T-helper 1 cell (primary cell): ENCODE results near the gene SLC2A13.
A peak's percentile ranks its signal among the peaks of the same experiment; 100 is the strongest.
"Not testable (repeated sequence)": the region's sequence is repeated elsewhere in the genome, so short reads cannot be mapped to it uniquely, and the experiment has no call there.

Source experiments
- DNase-seq, 5 donors: peaks; one replicate each; pipeline ENCODE4 v3.0.0-alpha.2; 2012 to 2020

The SLC2A13 gene

GRCh38 chr12:39795481-39795880 is 310.4 kb downstream of the SLC2A13 start:
- DNase-seq, result no peak

GRCh38 chr12:39792938-39793337 is 312.9 kb downstream of the SLC2A13 start:
- no peak for DNase-seq

- no peak for DNase-seq
These were observed 317.6 kb downstream of the SLC2A13 start for GRCh38 chr12:39788239-39788638.

- DNase-seq, result not testable (repeated sequence)
These were observed 320.1 kb downstream of the SLC2A13 start for GRCh38 chr12:39785814-39786213.

- no peak for DNase-seq
These were observed 323.8 kb downstream of the SLC2A13 start for GRCh38 chr12:39782026-39782545.

- no peak for DNase-seq
These were observed 324.9 kb downstream of the SLC2A13 start for GRCh38 chr12:39780913-39781446.

- DNase-seq, result no peak
These were observed 325.4 kb downstream of the SLC2A13 start for GRCh38 chr12:39780411-39780912.

- no peak for DNase-seq
These were observed 326.0 kb downstream of the SLC2A13 start for GRCh38 chr12:39779768-39780340.

GRCh38 chr12:39777465-39777864 is 328.4 kb downstream of the SLC2A13 start:
- no peak for DNase-seq

- DNase-seq, result no peak
These were observed 332.6 kb downstream of the SLC2A13 start for GRCh38 chr12:39773266-39773665.

- no peak for DNase-seq
These were observed 333.0 kb downstream of the SLC2A13 start for GRCh38 chr12:39772821-39773259.

- no peak for DNase-seq
These were observed 334.4 kb downstream of the SLC2A13 start for GRCh38 chr12:39771456-39771855.

- DNase-seq, result peak in 1 of 5 donors; percentile 9
These were observed 340.8 kb downstream of the SLC2A13 start for GRCh38 chr12:39764944-39765560.

- no peak for DNase-seq
These were observed 342.1 kb downstream of the SLC2A13 start for GRCh38 chr12:39763890-39764169.

- DNase-seq, result no peak
These were observed 342.6 kb downstream of the SLC2A13 start for GRCh38 chr12:39763071-39763889.

- DNase-seq, result no peak
These were observed 350.4 kb downstream of the SLC2A13 start for GRCh38 chr12:39755478-39755877.

GRCh38 chr12:39752482-39753137 is 353.3 kb downstream of the SLC2A13 start:
- no peak for DNase-seq

- DNase-seq, result not testable (repeated sequence)
These were observed 359.7 kb downstream of the SLC2A13 start for GRCh38 chr12:39746151-39746550.

- DNase-seq, result no peak
These were observed 362.2 kb downstream of the SLC2A13 start for GRCh38 chr12:39743655-39744054.

- no peak for DNase-seq
These were observed 369.5 kb downstream of the SLC2A13 start for GRCh38 chr12:39736406-39736805.

GRCh38 chr12:39723831-39724230 is 382.1 kb downstream of the SLC2A13 start:
- peak in 1 of 5 donors; percentile 67 for DNase-seq

- DNase-seq, result peak in 1 of 5 donors; percentile 40
These were observed 383.4 kb downstream of the SLC2A13 start for GRCh38 chr12:39722504-39722903.

- no peak for DNase-seq
These were observed 392.3 kb downstream of the SLC2A13 start for GRCh38 chr12:39713552-39713951.
